HepG2 (cell line): ENCODE results near the gene BRMS1. TPM values are rescaled to one million over a fixed set of nuclear protein-coding genes. Genes with fewer than 3 reads are reported as not detected.

Experiments
- ASH2L ChIP-seq: fragments of 300-600, 200-600 bp; sonication (generic); IDR thresholded peaks from 2 replicates; pipeline ENCODE4 v1.7.0; 2017; ENCODE audit warnings: low read depth, mild to moderate bottlenecking, moderate library complexity, mixed read lengths, low read length; ENCODE audit not compliant: insufficient read length
- CCDC6 ChIP-seq: sonication (generic); formaldehyde crosslinking; IDR thresholded peaks from 2 replicates; pipeline ENCODE4 v1.8.1; 2022; ENCODE audit warnings: mild to moderate bottlenecking, missing genetic modification reagents, moderate library complexity
- HMGXB3 ChIP-seq: sonication (generic); formaldehyde crosslinking; IDR thresholded peaks from 2 replicates; pipeline ENCODE4 v1.4.0; 2020; ENCODE audit warnings: missing genetic modification reagents, borderline replicate concordance
- KDM3A ChIP-seq: IDR thresholded peaks from 2 replicates; pipeline ENCODE4 v1.6.1; 2018; ENCODE audit warnings: low read depth, missing compliant biosample characterization
- PATZ1 ChIP-seq: sonication (generic); formaldehyde crosslinking; IDR thresholded peaks from 2 replicates; pipeline ENCODE4 v1.4.0; 2020; ENCODE audit warnings: missing genetic modification reagents
- PAXIP1 ChIP-seq: sonication (generic); formaldehyde crosslinking; conservative IDR thresholded peaks from 2 replicates; pipeline ENCODE4 v1.4.0; 2020; ENCODE audit warnings: mild to moderate bottlenecking, missing genetic modification reagents, moderate library complexity
- TFE3 ChIP-seq: IDR thresholded peaks from 2 replicates; pipeline ENCODE4 v1.6.1; 2016
- ZBTB7A ChIP-seq: sonication (generic); formaldehyde crosslinking; IDR thresholded peaks from 2 replicates; pipeline ENCODE4 v1.8.0; 2022; ENCODE audit warnings: mild to moderate bottlenecking, missing genetic modification reagents
- ZBTB7B ChIP-seq: sonication (generic); formaldehyde crosslinking; IDR thresholded peaks from 2 replicates; pipeline ENCODE4 v1.4.0; 2020; ENCODE audit warnings: missing genetic modification reagents
- ZNF513 ChIP-seq: sonication (generic); formaldehyde crosslinking; conservative IDR thresholded peaks from 2 replicates; pipeline ENCODE4 v1.5.0; 2020; ENCODE audit warnings: missing genetic modification reagents
- ZNF557 ChIP-seq: sonication (generic); formaldehyde crosslinking; IDR thresholded peaks from 2 replicates; pipeline ENCODE4 v1.4.0; 2020; ENCODE audit warnings: missing genetic modification reagents
- ZNF749 ChIP-seq: sonication (generic); formaldehyde crosslinking; IDR thresholded peaks from 2 replicates; pipeline ENCODE4 v1.8.0; 2022; ENCODE audit warnings: mild to moderate bottlenecking, missing genetic modification reagents, moderate library complexity, borderline replicate concordance
- ZNF75D ChIP-seq: sonication (generic); formaldehyde crosslinking; IDR thresholded peaks from 2 replicates; pipeline ENCODE4 v1.8.1; 2023; ENCODE audit warnings: missing genetic modification reagents, mild to moderate bottlenecking, borderline replicate concordance
- polyA plus RNA-seq, 8 experiments: library from polyadenylated mRNA; depleted of rRNA in 3 of 8; stranded (reverse) in 7 of 8; unstranded in 1 of 8; fragments of >200 nt; fragmentation: Illumina TruSeq in 4 of 8; extraction: Trizol in 4 of 8; gene quantifications; 2 replicates each; pipeline versions ENCODE4 v1.2.1 to v1.2.3, GENCODE V29; 2011 to 2016; ENCODE audit warnings: low read depth in 4 of 8, missing spikeins in 1 of 8, mixed read lengths in 1 of 8; ENCODE audit not compliant: insufficient read depth in 1 of 8
- total RNA-seq, 5 experiments: library from RNA; depleted of rRNA; stranded (reverse); fragments of >200 nt; fragmentation: Illumina TruSeq; extraction: Trizol; gene quantifications; 2 replicates each; pipeline ENCODE4 v1.2.3, GENCODE V29; 2016; ENCODE audit warnings: low read depth in 1 of 5

Gene BRMS1
- total and polyA plus RNA-seq, 2 of the 13 experiments (the other 11 are each of a cell fraction or from before 2014, with no cell fraction given), result 15.8 to 55.7 TPM

- TF ChIP-seq PATZ1 (CRISPR knock-in tag), result 0 out of 2 replicates have a peak, but pooled peaks have one; percentile 17
- 0 out of 2 replicates have a peak, but pooled peaks have one; percentile 17 for TF ChIP-seq ZNF557 (CRISPR knock-in tag)
- TF ChIP-seq KDM3A (CRISPR knock-in tag), result peak; percentile 87; the same call in 1 of the 2 replicates
- 0 out of 2 replicates have a peak, but pooled peaks have one; percentile 49 for TF ChIP-seq ZBTB7B (CRISPR knock-in tag)
- TF ChIP-seq ZNF749 (CRISPR knock-in tag), result 0 out of 2 replicates have a peak, but pooled peaks have one; percentile 44
- no peak; the same call in 1 of the 2 replicates for TF ChIP-seq ZBTB7A (CRISPR knock-in tag)
- TF ChIP-seq PAXIP1 (CRISPR knock-in tag), result no peak; the same call in 1 of the 2 replicates
- TF ChIP-seq CCDC6 (CRISPR knock-in tag), result peak; percentile 56; the same call in 1 of the 2 replicates
- 0 out of 2 replicates have a peak, but pooled peaks have one; percentile 19 for TF ChIP-seq ZNF513 (CRISPR knock-in tag)
- TF ChIP-seq ASH2L, result peak; percentile 93
- peak; percentile 24; the same call in 1 of the 2 replicates for TF ChIP-seq HMGXB3 (CRISPR knock-in tag)
- TF ChIP-seq TFE3 (CRISPR knock-in tag), result peak; percentile 46; the same call in 1 of the 2 replicates
- no peak for TF ChIP-seq ZNF75D (CRISPR knock-in tag)
These were observed 2.7 kb upstream of the BRMS1 start, which contains the start of gene B4GAT1 (continued) for GRCh38 chr11:66347425-66348276.
